A673 (cell line): Measurements from ENCODE around the gene ZNF319. TPM values are rescaled to one million over a fixed set of nuclear protein-coding genes. Genes with fewer than 3 reads are reported as not detected.
A peak's percentile ranks its signal among the peaks of the same experiment; 100 is the strongest.
"Not testable (repeated sequence)": the region's sequence is repeated elsewhere in the genome, so short reads cannot be mapped to it uniquely, and the experiment has no call there.

Source experiments
- BruUV-seq: library from RNA; stranded (reverse); fragments of 400-500 nt; replicated peaks from 2 replicates; lab custom pipeline; 2021; lab: Mats Ljungman, UMichigan
- CTCF ChIA-PET: fragments of 300-600 bp; sonication (Branson Sonifier 250); formaldehyde crosslinking; loops from one replicate; lab custom pipeline; 2022; ENCODE audit warnings: antibody characterized with exemption; lab: Charles Lee
- POLR2A ChIA-PET: fragments of 300-600 bp; sonication (Branson Sonifier 250); formaldehyde crosslinking; loops from one replicate; lab custom pipeline; 2022; ENCODE audit warnings: antibody characterized with exemption; ENCODE audit not compliant: low non-redundant PET; lab: Charles Lee
- DNase-seq: peaks from one replicate; pipeline ENCODE4 v3.0.0-alpha.2; 2015; ENCODE audit warnings: low spot score
- H3K27ac ChIP-seq: fragments of 200-600 bp; sonication (generic); 2 replicates; pipeline ENCODE4 v1.5.1; 2016; ENCODE audit warnings: mixed run types, low read depth, mild to moderate bottlenecking, mixed read lengths, antibody characterized with exemption, low read length; ENCODE audit not compliant: poor library complexity, severe bottlenecking
- H3K27me3 ChIP-seq: fragments of 200-600 bp; sonication (generic); replicated peaks from 2 replicates; pipeline ENCODE4 v1.6.1; 2017; ENCODE audit warnings: mixed run types, low read depth, mild to moderate bottlenecking, mixed read lengths, antibody characterized with exemption, low read length; ENCODE audit not compliant: insufficient read depth, poor library complexity
- H3K36me3 ChIP-seq: fragments of 200-600 bp; sonication (generic); 2 replicates; pipeline ENCODE4 v1.6.1; 2016; ENCODE audit warnings: mixed run types, mild to moderate bottlenecking, mixed read lengths, antibody characterized with exemption, low read length; ENCODE audit not compliant: insufficient read depth, poor library complexity, severe bottlenecking
- H3K4me1 ChIP-seq: fragments of 200-600 bp; sonication (generic); 2 replicates; pipeline ENCODE4 v1.6.1; 2017; ENCODE audit warnings: mixed run types, mild to moderate bottlenecking, mixed read lengths, antibody characterized with exemption, low read length; ENCODE audit not compliant: insufficient read depth, poor library complexity, severe bottlenecking
- H3K4me3 ChIP-seq: fragments of 200-600 bp; sonication (generic); 2 replicates; pipeline ENCODE4 v1.5.1; 2016; ENCODE audit warnings: low read depth, mixed run types, mild to moderate bottlenecking, mixed read lengths, low read length; ENCODE audit not compliant: poor library complexity, severe bottlenecking
- H3K9me3 ChIP-seq: fragments of 200-600 bp; sonication (generic); 2 replicates; pipeline ENCODE4 v1.6.1; 2016; ENCODE audit warnings: mixed run types, low read depth, mild to moderate bottlenecking, mixed read lengths, antibody characterized with exemption, low read length; ENCODE audit not compliant: poor library complexity, severe bottlenecking
- EZH2 ChIP-seq: fragments of 200-600 bp; sonication (generic); IDR thresholded peaks from 2 replicates; pipeline ENCODE4 v1.6.1; 2017; ENCODE audit warnings: borderline replicate concordance, low read depth, mild to moderate bottlenecking, mixed read lengths, antibody characterized with exemption, low read length; ENCODE audit not compliant: poor library complexity, severe bottlenecking
- intact Hi-C: fragments of 100-400 bp; cut with micrococcal nuclease; formaldehyde crosslinking; loops from one replicate; pipeline ENCODE4 v1.10.0; 2022; ENCODE audit not compliant: unreplicated experiment
- total RNA-seq: library from RNA; stranded (reverse); gene quantifications from 2 replicates; pipeline ENCODE4 v1.2.3, GENCODE V29; 2021
- TF ChIP-seq, protein P1 (sequence below): fragments of 300-800, 200-600 bp; sonication (generic); conservative IDR thresholded peaks from 2 replicates; pipeline ENCODE4 v1.5.1; 2017; ENCODE audit warnings: low read depth, mild to moderate bottlenecking, antibody characterized with exemption, low read length, moderate library complexity, mixed read lengths

The ZNF319 gene
- total RNA-seq, 1 experiment from 2014 or later, result 12.9 TPM

DNA sequence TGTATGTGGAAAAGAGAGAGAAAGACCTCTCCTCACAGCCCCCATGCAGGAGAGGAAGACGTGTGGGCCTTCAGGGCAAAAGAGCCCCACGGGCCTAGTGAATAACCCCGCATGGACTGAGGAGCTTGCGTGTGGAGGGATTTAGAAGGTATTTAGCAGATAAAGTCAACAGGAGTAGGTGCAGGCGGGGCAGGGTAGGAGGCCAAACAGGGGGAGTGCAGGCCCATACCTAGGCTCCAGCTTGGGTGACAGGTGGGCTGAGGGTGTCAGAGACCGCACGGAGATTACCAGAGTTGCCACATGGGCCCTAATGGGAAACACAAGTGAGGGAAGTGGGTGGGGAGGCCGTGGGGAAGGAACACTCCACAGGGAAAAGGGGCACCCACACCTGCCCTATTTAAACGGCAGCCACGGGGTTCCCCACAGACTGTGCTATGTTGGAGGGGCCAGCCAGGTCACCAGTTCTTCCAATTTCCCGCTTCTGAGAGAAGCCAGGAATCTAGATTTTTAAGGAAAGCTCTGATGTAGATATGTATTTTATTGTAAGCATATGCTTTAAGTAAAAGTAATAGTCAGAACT, 21.4 kb downstream of the ZNF319 start:
- no TSS peak for BruUV-seq
- no peak for DNase-seq
- intact Hi-C loops, result no loop called here
- ChIA-PET CTCF (interaction anchor here (0.7 kb wide), 1 partner anchor 82 kb away, joined by 3 read pairs; no protein-coding TSS in a partner anchor), POLR2A (no interaction called here)
- TF ChIP-seq EZH2, result no peak
- TF ChIP-seq, protein P1, sequence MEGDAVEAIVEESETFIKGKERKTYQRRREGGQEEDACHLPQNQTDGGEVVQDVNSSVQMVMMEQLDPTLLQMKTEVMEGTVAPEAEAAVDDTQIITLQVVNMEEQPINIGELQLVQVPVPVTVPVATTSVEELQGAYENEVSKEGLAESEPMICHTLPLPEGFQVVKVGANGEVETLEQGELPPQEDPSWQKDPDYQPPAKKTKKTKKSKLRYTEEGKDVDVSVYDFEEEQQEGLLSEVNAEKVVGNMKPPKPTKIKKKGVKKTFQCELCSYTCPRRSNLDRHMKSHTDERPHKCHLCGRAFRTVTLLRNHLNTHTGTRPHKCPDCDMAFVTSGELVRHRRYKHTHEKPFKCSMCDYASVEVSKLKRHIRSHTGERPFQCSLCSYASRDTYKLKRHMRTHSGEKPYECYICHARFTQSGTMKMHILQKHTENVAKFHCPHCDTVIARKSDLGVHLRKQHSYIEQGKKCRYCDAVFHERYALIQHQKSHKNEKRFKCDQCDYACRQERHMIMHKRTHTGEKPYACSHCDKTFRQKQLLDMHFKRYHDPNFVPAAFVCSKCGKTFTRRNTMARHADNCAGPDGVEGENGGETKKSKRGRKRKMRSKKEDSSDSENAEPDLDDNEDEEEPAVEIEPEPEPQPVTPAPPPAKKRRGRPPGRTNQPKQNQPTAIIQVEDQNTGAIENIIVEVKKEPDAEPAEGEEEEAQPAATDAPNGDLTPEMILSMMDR, result no peak
- H3K4me3 ChIP-seq, result no peak overlapping the region
- H3K27ac ChIP-seq, result no peak overlapping the region
- no peaks in the 10 kb centered on the region for H3K4me1 ChIP-seq
- no peaks in the 10 kb centered on the region for H3K27me3 ChIP-seq
- H3K9me3 ChIP-seq, result no peaks in the 10 kb centered on the region
- H3K36me3 ChIP-seq, result no peaks in the 10 kb centered on the region

DNA sequence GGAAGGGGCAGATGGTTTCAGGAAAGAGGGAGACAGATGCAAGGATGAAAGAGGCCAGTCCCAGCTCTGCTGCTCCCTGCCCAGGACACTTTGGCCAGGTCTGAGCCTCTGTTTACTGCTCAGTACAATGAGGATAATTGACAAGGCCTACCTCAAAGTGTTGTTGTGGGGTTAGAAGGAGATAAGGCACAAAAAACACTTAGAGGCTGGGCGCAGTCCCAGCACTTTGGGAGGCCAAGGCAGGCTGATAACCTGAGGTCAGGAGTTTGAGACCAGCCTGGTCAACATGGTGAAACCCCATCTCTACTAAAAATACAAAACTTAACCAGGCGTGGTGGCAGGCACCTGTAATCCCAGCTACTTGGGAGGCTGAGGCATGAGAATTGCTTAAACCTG, 22.4 kb downstream of the ZNF319 start:
- DNase-seq, POLR2A ChIA-PET, intact Hi-C loops, H3K4me1 ChIP-seq, H3K27ac ChIP-seq, H3K4me3 ChIP-seq, H3K27me3 ChIP-seq, H3K9me3 ChIP-seq, BruUV-seq, H3K36me3 ChIP-seq: not testable (repeated sequence)
- CTCF ChIA-PET, result interaction anchor here (0.6 to 0.8 kb wide), 2 partner anchors 38 to 387 kb away, joined by 3 to 7 read pairs; no protein-coding TSS in a partner anchor

DNA sequence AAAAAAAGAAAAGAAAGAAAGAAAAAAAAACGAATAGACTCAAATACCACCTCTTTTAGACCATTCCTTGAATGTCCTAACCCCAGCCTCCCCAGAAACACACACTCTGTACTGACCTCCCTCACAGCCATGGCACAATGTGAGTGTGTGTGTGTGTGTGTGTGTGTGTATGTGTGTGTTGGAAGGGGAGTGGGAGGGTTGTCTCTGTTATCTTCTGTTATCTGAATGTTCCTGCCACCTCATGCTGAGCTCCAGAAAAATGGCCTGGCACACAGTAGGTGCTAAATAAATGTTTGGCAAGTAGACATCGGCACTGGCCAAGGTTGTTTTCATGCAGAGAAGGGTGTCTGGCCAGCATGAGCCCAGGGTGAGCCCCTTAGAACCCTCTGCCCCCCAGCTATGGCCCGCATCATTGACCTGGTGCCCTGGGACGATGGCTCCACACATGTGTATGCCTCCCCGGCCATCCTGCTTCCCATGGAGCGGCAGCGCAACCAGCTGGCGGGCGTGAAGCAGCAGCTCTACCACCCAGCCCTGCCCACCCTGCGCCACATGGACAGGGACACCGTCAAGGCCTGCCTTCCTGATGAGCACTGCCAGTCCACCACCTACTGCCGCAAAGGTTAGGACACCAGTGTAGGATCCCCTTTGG, 22.9 kb downstream of the ZNF319 start:
- H3K27me3 ChIP-seq, result no peaks in the 10 kb centered on the region
- DNase-seq, result peak; percentile 26
- H3K4me3 ChIP-seq, result no peak overlapping the region
- TF ChIP-seq EZH2, result no peak
- TF ChIP-seq, protein P1, result no peak; the same call in 1 of the 2 replicates
- H3K27ac ChIP-seq, result no peak overlapping the region
- CTCF ChIA-PET, result interaction anchor here (0.6 to 0.8 kb wide), 2 partner anchors 37 to 387 kb away, joined by 3 to 7 read pairs; no protein-coding TSS in a partner anchor
- intact Hi-C loops, result no loop called here
- no peaks in the 10 kb centered on the region for H3K4me1 ChIP-seq
- H3K36me3 ChIP-seq, result no peaks in the 10 kb centered on the region
- BruUV-seq, result no TSS peak
- POLR2A ChIA-PET, result interaction anchor here (0.6 kb wide), 1 partner anchor 23 kb away, joined by 3 read pairs; no protein-coding TSS in a partner anchor
- H3K9me3 ChIP-seq, result no peaks in the 10 kb centered on the region
